ENCODE results near the gene AAMP.
"Not testable (repeated sequence)": the region's sequence is repeated elsewhere in the genome, so short reads cannot be mapped to it uniquely, and the experiment has no call there.

AAMP gene

GRCh38 chr2:218273908-218274249 is 3.9 kb upstream of the AAMP start:
- FAIRE-seq, result no peak

GRCh38 chr2:218273214-218273907 is 3.4 kb upstream of the AAMP start:
- not testable (repeated sequence) for FAIRE-seq

GRCh38 chr2:218272531-218273212 is 2.7 kb upstream of the AAMP start:
- FAIRE-seq, result no peak

GRCh38 chr2:218271865-218272530 is 2.1 kb upstream of the AAMP start:
- no peak for FAIRE-seq

GRCh38 chr2:218271487-218271797 is 1.5 kb upstream of the AAMP start:
- no peak for FAIRE-seq

- no peak for FAIRE-seq
Observed at GRCh38 chr2:218270721-218271486, 967 bp upstream of the AAMP start.

GRCh38 chr2:218267259-218267658 is 2.7 kb downstream of the AAMP start:
- FAIRE-seq, result no peak

GRCh38 chr2:218266316-218266979 is 3.5 kb downstream of the AAMP start:
- no peak for FAIRE-seq

GRCh38 chr2:218265626-218266025 is 4.3 kb downstream of the AAMP start:
- FAIRE-seq, result no peak

GRCh38 chr2:218264773-218265561 is 5.0 kb downstream of the AAMP start:
- FAIRE-seq, result no peak

- no peak for FAIRE-seq
Observed at GRCh38 chr2:218263817-218264641, 5.9 kb downstream of the AAMP start.

- no peak for FAIRE-seq
Observed at GRCh38 chr2:218262631-218263586, 7.0 kb downstream of the AAMP start.

GRCh38 chr2:218262237-218262600 is 7.7 kb downstream of the AAMP start:
- FAIRE-seq, result no peak

GRCh38 chr2:218261423-218262236 is 8.3 kb downstream of the AAMP start:
- no peak for FAIRE-seq

- FAIRE-seq, result no peak
Observed at GRCh38 chr2:218260742-218261422, 9.1 kb downstream of the AAMP start, which contains the start of gene GPBAR1. TSS of gene GPBAR1 (plus strand) at chr2:218261015. CDS start at chr2:218262725, 1,710 bp downstream.

- FAIRE-seq, result no peak
Observed at GRCh38 chr2:218260166-218260565, 9.8 kb downstream of the AAMP start.

GRCh38 chr2:218259099-218259961 is 10.6 kb downstream of the AAMP start:
- no peak for FAIRE-seq
